ENCODE data around the gene TRAF3IP3.

DNA sequence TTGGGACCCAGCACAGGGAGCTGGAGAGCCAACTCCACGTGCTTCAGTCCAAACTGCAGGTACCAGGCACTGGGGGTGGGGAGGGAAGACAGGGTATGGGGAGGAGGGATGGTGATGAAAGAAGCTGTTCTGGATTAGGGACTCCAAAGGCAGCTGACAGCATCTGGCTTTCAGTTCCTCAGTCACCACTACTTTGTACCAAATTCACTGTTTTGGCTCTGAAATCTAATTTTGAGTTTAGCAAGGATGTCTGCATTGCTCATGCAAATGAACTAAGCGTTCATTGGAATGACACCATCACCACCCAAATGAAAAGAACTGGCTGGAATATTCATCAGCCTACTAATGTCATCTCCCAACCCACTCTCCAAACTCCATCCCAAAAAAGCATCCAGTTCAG, 19.8 kb downstream of the TRAF3IP3 start:
- TF ChIP-seq, protein P1, sequence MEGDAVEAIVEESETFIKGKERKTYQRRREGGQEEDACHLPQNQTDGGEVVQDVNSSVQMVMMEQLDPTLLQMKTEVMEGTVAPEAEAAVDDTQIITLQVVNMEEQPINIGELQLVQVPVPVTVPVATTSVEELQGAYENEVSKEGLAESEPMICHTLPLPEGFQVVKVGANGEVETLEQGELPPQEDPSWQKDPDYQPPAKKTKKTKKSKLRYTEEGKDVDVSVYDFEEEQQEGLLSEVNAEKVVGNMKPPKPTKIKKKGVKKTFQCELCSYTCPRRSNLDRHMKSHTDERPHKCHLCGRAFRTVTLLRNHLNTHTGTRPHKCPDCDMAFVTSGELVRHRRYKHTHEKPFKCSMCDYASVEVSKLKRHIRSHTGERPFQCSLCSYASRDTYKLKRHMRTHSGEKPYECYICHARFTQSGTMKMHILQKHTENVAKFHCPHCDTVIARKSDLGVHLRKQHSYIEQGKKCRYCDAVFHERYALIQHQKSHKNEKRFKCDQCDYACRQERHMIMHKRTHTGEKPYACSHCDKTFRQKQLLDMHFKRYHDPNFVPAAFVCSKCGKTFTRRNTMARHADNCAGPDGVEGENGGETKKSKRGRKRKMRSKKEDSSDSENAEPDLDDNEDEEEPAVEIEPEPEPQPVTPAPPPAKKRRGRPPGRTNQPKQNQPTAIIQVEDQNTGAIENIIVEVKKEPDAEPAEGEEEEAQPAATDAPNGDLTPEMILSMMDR (IDR thresholded peaks at IDR 0.05; ENCODE audit: extremely low read depth in 1 of 2, insufficient read depth in 1 of 2, low read depth in 1 of 2, low read length in 2 of 2): no peak
- no peak for TF ChIP-seq POLR2AphosphoS5 (IDR thresholded peaks at IDR 0.05; ENCODE audit: insufficient read depth, low read depth, low read length)
- TF ChIP-seq EZH2 (IDR thresholded peaks at IDR 0.05; ENCODE audit: borderline replicate concordance, low read depth, low read length, severe bottlenecking): no peak
- TF ChIP-seq POLR2A (IDR thresholded peaks at IDR 0.05; ENCODE audit: low read depth, low read length): no peak
- TF ChIP-seq JUN (IDR thresholded peaks at IDR 0.05; ENCODE audit: borderline replicate concordance, insufficient read depth, insufficient read length, low read depth): no peak
- no peak for TF ChIP-seq MAX (IDR thresholded peaks at IDR 0.05; ENCODE audit: insufficient read depth, insufficient read length)
- no peak for TF ChIP-seq MYC (IDR thresholded peaks at IDR 0.05; ENCODE audit: low read depth, low read length)
